ENCODE data around the gene ACRV1.

Gene ACRV1

DNA sequence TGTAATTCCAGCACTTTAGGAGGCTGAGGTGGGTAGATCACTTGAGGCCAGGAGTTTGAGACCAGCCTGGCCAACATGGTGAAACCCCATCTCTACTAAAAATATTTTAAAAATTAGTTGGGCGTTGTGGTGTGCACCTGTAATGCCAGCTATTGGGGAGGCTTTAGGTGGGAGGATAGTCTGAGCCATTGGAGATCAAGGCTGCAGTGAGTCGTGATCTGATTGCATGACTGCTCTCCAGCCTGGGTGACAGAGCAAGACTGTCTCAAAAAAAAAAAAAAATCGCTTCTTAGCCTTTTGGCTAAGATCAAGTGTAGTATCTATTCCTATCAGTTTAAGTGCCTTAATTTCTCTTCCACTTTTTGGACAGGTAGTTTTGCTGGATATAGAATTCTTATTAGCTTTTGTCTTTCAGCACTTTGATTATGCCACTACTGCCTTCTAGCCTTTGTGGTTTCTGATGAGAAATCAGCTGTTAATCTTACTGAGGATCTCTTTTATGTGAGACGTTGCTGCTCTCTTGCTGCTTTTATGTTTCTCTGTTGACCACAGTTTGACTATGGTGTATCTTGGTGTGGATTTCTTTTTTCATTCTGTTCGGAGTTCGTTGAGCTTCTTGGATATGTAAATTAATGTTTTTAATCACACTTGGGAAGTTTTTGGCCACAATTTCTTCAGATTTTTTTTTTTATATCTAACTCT, 31.0 kb downstream of the ACRV1 start:
- no peak for DNase-seq (ENCODE audit: low read depth, low spot score)

DNA sequence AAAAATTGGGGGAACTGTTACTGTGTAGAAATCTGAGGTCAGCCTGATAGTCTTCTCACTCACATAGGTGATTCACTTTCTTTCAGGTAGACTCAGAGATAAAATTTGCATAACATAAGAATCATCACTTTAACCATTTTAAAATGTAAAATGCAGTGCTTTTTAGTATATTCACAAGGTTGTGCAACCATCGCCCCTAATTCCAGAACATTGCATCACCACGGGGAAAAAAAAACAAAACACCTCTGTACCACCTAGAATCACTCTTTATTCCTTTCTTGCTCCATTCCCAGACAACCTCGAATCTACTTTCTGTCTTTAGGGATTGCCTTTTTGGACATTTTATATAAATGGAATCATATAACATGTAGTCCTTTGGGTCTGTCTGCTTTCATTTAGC, 34.8 kb downstream of the ACRV1 start:
- DNase-seq (ENCODE audit: low read depth, low spot score) = no peak

DNA sequence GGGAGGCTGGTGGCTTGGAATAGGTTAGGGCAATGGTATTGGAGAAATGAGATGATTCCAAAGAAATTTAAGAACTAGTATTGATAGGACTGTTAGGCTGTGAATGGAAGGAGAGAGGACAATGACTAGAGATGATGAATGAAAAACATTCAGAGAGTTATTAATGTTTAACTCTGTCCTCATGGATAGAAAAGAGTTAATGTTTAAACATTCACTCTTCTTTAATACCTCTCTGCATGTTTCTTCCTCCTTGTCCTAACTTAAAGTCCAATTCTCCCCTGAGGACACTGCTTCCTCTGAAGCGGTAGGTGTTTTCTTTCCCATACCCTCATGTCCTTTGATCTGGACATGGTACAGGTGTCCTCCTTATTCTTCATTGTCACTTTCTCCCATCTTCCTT, 42.3 kb downstream of the ACRV1 start:
- DNase-seq (ENCODE audit: low read depth, low spot score) = no peak

DNA sequence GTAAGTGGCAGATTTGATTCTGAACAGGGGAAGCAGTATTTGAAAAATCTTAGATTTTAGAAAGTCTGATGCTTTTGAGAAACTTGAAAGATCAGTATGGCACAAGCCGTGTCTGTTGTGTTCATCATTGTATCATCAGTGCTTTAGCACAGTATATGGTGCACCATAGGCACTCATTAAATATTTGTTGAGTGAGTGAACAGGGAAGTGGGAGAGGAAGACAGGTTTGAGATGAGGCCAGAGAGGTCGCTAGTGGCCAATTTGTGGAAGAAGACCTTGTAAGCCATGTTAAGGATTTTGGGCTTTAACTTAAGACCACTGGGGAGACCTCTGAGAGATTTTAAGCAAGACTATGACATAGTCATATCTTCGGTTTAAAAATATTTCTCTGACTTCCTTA, 42.8 kb downstream of the ACRV1 start:
- DNase-seq (ENCODE audit: low read depth, low spot score) = no peak

DNA sequence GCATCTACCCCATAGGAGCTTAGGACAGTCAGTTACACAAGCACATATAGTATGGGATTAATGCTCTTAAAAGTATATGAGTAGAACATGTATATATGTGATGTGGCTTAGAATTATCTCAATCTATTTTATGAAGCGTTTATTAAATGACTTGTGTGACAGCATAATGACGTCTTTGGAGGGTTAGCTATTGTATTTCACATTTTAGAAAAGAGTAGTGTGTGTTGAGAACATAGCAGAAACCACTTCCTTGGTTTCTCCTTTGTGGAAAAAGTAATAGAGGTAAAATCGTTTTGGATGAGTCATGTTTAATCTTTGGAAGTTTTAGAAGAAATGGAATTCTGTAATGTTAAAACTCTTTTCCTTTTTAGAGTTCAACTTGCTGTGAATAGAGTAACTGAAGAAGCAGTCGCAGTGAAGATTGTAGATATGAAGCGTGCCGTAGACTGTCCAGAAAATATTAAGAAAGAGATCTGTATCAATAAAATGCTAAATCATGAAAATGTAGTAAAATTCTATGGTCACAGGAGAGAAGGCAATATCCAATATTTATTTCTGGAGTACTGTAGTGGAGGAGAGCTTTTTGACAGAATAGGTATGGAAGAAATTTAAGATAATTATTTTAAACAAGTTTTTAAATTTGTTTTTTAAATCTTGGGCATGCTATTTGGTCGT, 53.3 kb downstream of the ACRV1 start:
- DNase-seq (ENCODE audit: low read depth, low spot score) = peak; percentile 31

DNA sequence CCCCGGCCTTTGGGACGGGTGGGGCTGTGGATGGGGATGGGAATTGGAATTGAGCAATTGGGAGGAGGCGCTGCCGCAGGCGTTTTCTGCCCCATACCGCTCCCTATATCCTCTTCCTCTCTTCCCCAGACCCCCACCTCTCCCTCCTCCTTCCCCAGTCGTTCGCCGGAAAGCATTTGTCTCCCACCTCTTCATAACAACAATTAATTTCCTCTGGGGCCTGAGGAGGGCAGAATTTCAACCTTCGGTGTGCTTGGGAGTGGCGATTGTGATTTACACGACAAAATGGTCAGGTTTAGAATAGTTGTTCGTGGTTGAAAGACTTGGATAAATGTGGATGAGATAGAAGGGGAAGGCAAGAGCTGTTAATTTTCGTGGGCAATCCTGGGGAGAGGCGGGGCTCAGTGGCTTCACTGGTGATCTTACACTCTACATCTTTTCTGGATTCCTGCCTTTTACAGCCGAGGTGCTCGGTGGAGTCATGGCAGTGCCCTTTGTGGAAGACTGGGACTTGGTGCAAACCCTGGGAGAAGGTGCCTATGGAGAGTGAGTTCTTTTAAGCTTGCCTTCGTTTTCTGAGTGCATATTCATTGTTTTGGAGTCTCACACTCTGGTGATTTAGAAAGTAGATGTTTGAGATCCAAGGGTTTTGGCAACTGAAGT, 54.2 kb downstream of the ACRV1 start:
- DNase-seq (ENCODE audit: low read depth, low spot score) = peak; percentile 82

DNA sequence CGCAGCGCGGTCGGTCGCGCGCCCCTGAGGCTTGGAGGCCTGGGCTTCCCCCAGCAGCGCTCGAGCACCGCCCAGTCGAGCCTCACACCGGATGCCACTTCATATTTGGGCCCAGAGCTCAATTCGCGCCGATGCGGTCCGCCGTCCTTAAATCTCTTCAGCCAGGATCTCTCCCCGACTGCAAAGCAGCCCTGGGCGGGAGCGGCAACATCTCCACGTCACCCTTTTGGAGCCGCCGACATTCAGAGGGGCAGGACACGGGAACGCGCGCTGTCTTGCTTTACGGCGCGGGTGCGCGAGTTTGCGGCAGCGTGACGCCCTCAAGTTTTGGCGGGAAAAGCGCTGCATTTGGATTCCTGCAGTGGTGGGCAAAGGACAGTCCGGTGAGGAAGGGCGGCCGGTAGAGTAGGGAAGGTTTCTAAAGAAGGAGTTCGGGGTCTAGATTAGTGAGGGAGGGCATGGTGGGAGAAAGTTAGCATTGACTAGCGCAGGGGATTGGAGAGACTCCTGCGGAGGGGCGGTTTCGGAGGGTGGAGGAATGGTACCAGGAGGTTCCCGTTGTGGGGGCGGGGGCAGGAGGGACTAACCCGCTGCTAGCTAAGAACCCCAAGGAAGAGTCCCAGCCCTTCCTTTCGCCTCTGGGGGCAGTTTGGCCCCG, 54.9 kb downstream of the ACRV1 start:
- peak; percentile 96 for DNase-seq (ENCODE audit: low read depth, low spot score)

DNA sequence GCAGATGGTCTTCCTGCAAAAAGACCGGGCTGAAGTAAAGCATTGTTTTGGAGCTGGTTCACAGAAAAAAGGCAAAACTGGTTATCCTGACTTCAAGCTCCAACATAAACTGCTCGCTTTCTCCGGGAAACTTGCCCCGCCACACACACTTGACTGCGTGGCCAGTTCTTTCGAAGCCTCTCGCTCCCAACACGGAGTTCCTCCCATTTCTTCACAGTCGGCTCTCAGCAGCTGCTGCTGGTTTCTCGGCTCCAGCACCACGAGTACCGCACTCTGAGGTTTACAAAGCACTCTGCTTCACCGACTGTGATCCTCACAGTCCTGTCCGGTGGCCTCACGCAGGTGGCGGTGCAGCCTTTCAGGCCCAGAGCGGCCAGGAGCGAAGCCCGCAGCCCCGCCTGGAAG, 55.4 kb downstream of the ACRV1 start:
- DNase-seq (ENCODE audit: low read depth, low spot score) = no peak

DNA sequence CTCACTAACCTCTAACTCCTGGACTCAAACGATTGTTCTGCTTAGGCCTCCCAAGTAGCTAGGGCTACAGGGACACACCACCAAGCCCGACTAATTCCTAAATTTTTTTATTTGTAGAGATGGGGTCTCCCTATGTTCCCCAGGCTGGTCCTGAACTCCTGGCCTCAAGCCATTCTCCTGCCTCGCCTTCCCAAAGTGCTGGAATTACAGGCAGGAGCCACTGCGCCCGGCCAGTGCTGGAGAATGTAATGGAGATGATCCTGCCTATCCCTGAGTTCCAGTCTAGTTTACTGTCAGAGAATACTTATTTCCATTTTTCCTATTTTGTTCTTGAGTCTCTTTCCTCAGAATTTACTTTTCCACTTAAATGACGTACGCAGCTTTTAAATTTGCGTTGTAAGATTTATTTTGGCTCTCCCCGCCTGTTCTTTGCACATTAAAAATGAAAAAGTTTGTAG, 55.9 kb downstream of the ACRV1 start, which contains the start of gene CHEK1:
CHEK1 (plus strand) TSS at position 408 of the 458 bp plus-strand sequence. CDS start 1,606 bp downstream, outside the sequence.
- no peak for DNase-seq (ENCODE audit: low read depth, low spot score)

DNA sequence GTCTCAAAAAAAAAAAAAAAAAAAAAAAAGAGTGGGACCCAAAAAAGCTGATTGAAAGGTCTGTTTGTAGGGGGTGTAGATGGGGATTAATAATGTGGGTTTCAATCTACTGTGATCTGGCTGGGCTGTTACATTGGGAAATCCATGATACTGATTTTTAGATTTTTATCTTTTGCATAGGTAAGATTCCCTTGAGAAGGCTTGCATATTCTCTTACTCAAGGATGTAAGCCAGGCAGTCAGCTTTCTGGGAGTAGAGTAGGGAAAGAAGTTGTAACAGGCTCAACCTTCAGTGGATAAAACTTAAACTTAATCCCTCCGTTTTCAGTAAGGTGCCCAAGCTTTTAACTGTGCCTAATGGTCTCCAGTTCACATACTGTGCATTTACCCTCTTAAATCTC, 57.6 kb downstream of the ACRV1 start:
- no peak for DNase-seq (ENCODE audit: low read depth, low spot score)

DNA sequence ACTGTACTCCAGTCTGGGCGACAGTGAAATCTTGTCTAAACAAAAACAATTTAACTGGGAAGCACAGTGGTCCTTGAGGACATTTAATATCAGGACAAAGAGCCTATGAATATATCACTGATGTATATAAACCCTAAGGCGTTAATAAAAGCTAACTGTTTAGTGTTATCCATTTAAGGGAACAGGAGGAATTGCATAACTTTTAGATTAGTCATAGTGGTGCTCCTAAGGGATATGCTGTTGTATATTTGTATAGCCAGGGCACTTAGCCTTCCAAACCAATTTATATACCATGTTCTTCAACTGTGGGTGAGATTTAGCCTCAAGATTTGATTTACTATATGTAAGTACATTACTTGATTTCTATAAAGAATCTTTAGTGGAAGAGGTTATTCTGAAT, 58.7 kb downstream of the ACRV1 start:
- DNase-seq (ENCODE audit: low read depth, low spot score) = peak; percentile 42

All from astrocyte of the hippocampus (primary cell).